H9 (cell line): Measurements from ENCODE around the gene CLEC16A. TPM values are rescaled to one million over a fixed set of nuclear protein-coding genes. Genes with fewer than 3 reads are reported as not detected.

Source experiments
- DNase-seq: peaks from one replicate; pipeline ENCODE4 v3.0.0-alpha.2; 2017
- H2AFZ ChIP-seq: one replicate; pipeline ENCODE4 v1.6.1; 2013; ENCODE audit warnings: mild to moderate bottlenecking, low read length, control low read depth, moderate library complexity
- H2AK5ac ChIP-seq: 2 replicates; pipeline ENCODE4 v1.6.1; 2013; ENCODE audit warnings: low read length, control low read depth, mixed read lengths; ENCODE audit not compliant: insufficient read length
- H2BK120ac ChIP-seq: one replicate; pipeline ENCODE4 v1.6.1; 2013; ENCODE audit warnings: low read depth, mild to moderate bottlenecking, low read length, control low read depth, inconsistent platforms; ENCODE audit not compliant: poor library complexity, severe bottlenecking
- H2BK12ac ChIP-seq: 2 replicates; pipeline ENCODE4 v1.6.1; 2013; ENCODE audit warnings: low read length, control low read depth, mixed read lengths, low read depth; ENCODE audit not compliant: insufficient read length
- H2BK15ac ChIP-seq: 2 replicates; pipeline ENCODE4 v1.6.1; 2013; ENCODE audit warnings: low read depth, low read length, control low read depth
- H2BK20ac ChIP-seq: one replicate; pipeline ENCODE4 v1.6.1; 2013; ENCODE audit warnings: low read depth, mild to moderate bottlenecking, low read length, control low read depth, inconsistent platforms; ENCODE audit not compliant: poor library complexity, severe bottlenecking
- H2BK5ac ChIP-seq: 2 replicates; pipeline ENCODE4 v1.6.1; 2013; ENCODE audit warnings: low read length, control low read depth, mixed read lengths; ENCODE audit not compliant: insufficient read length
- H3K14ac ChIP-seq: 2 replicates; pipeline ENCODE4 v1.6.1; 2013; ENCODE audit warnings: low read length, control low read depth; ENCODE audit not compliant: insufficient read depth
- H3K18ac ChIP-seq: 2 replicates; pipeline ENCODE4 v1.6.1; 2013; ENCODE audit warnings: low read depth, mild to moderate bottlenecking, mixed read lengths, low read length, control low read depth; ENCODE audit not compliant: insufficient read length
- H3K23ac ChIP-seq: 2 replicates; pipeline ENCODE4 v1.6.1; 2013; ENCODE audit warnings: low read length, control low read depth, mixed read lengths, low read depth; ENCODE audit not compliant: insufficient read length
- H3K23me2 ChIP-seq: 2 replicates; pipeline ENCODE4 v1.6.1; 2013; ENCODE audit warnings: low read depth, mild to moderate bottlenecking, mixed read lengths, low read length, control low read depth; ENCODE audit not compliant: insufficient read length, poor library complexity, severe bottlenecking
- H3K27ac ChIP-seq: 2 replicates; pipeline ENCODE4 v1.5.1; 2013; ENCODE audit warnings: low read length, control low read depth, mixed read lengths, low read depth; ENCODE audit not compliant: insufficient read length
- H3K27me3 ChIP-seq: 2 replicates; pipeline ENCODE4 v1.6.1; 2013; ENCODE audit warnings: low read length, control low read depth, inconsistent platforms; ENCODE audit not compliant: insufficient read depth
- H3K4ac ChIP-seq: 2 replicates; pipeline ENCODE4 v1.6.1; 2013; ENCODE audit warnings: low read depth, mild to moderate bottlenecking, control low read depth, inconsistent platforms, low read length, moderate library complexity
- H3K4me1 ChIP-seq: 2 replicates; pipeline ENCODE4 v1.6.1; 2013; ENCODE audit warnings: low read length, control low read depth, inconsistent platforms; ENCODE audit not compliant: insufficient read depth
- H3K4me2 ChIP-seq: 2 replicates; pipeline ENCODE4 v1.6.1; 2013; ENCODE audit warnings: low read length, control low read depth, mixed read lengths; ENCODE audit not compliant: insufficient read length, insufficient read depth
- H3K56ac ChIP-seq: 2 replicates; pipeline ENCODE4 v1.6.1; 2013; ENCODE audit warnings: low read depth, mild to moderate bottlenecking, mixed read lengths, low read length, control low read depth; ENCODE audit not compliant: insufficient read length
- H3K79me1 ChIP-seq: 2 replicates; pipeline ENCODE4 v1.6.1; 2013; ENCODE audit warnings: low read depth, mild to moderate bottlenecking, moderate library complexity, low read length, control low read depth, inconsistent platforms; ENCODE audit not compliant: insufficient read depth, poor library complexity, severe bottlenecking
- H3K79me2 ChIP-seq: 2 replicates; pipeline ENCODE4 v1.6.1; 2013; ENCODE audit warnings: low read length, control low read depth, inconsistent platforms; ENCODE audit not compliant: insufficient read depth
- H3K9ac ChIP-seq: 2 replicates; pipeline ENCODE4 v1.6.1; 2013; ENCODE audit warnings: low read length, control low read depth, mixed read lengths; ENCODE audit not compliant: insufficient read length; ENCODE audit errors: extremely low read depth
- H3K9me3 ChIP-seq: one replicate; pipeline ENCODE4 v1.6.1; 2013; ENCODE audit warnings: low read depth, low read length, inconsistent platforms; ENCODE audit not compliant: control insufficient read depth
- H3T11ph ChIP-seq: one replicate; pipeline ENCODE4 v1.6.1; 2013; ENCODE audit warnings: mild to moderate bottlenecking, low read length, control low read depth, inconsistent platforms
- H4K20me1 ChIP-seq: one replicate; pipeline ENCODE4 v1.6.1; 2013; ENCODE audit not compliant: control insufficient read depth, insufficient read length, insufficient read depth
- H4K5ac ChIP-seq: 2 replicates; pipeline ENCODE4 v1.6.1; 2013; ENCODE audit warnings: low read depth, mild to moderate bottlenecking, mixed read lengths, low read length, control low read depth; ENCODE audit not compliant: insufficient read length
- H4K8ac ChIP-seq: replicated peaks from 2 replicates; pipeline ENCODE4 v1.6.1; 2013; ENCODE audit warnings: low read length, control low read depth, mixed read lengths, low read depth; ENCODE audit not compliant: insufficient read length
- H4K91ac ChIP-seq: 2 replicates; pipeline ENCODE4 v1.6.1; 2013; ENCODE audit warnings: low read depth, mild to moderate bottlenecking, moderate library complexity, mixed read lengths, low read length, control low read depth; ENCODE audit not compliant: insufficient read length
- H3K27ac Mint-ChIP-seq, 3 experiments: 2 replicates in 2 of 3; 3 replicates in 1 of 3; pipeline ENCODE4 v1.8.0; 2020 to 2021; ENCODE audit warnings: mixed read lengths in 3 of 3, mild to moderate bottlenecking in 1 of 3, moderate library complexity in 1 of 3
- H3K27me3 Mint-ChIP-seq: 2 replicates; pipeline ENCODE4 v1.8.0; 2021; ENCODE audit warnings: low read depth, mild to moderate bottlenecking, moderate library complexity, mixed read lengths
- H3K36me3 Mint-ChIP-seq, 3 experiments: 2 replicates in 2 of 3; 3 replicates in 1 of 3; pipeline ENCODE4 v1.8.0; 2020 to 2021; ENCODE audit warnings: low read depth in 3 of 3, mixed read lengths in 3 of 3; ENCODE audit not compliant: insufficient read depth in 1 of 3
- H3K4me1 Mint-ChIP-seq, 2 experiments: 2 replicates each; pipeline ENCODE4 v1.8.0; 2020; ENCODE audit warnings: mixed read lengths in 2 of 2
- H3K4me3 Mint-ChIP-seq, 2 experiments: 2 replicates in 1 of 2; 3 replicates in 1 of 2; pipeline ENCODE4 v1.8.0; 2020 to 2021; ENCODE audit warnings: mild to moderate bottlenecking in 2 of 2, mixed read lengths in 2 of 2, moderate library complexity in 1 of 2
- H3K9me3 Mint-ChIP-seq, 2 experiments: 2 replicates in 1 of 2; 3 replicates in 1 of 2; pipeline ENCODE4 v1.8.0; 2020; ENCODE audit warnings: mild to moderate bottlenecking in 2 of 2, mixed read lengths in 2 of 2, moderate library complexity in 1 of 2
- CTCF ChIP-seq: fragments of 200-600 bp; sonication (generic); conservative IDR thresholded peaks from 3 replicates; pipeline ENCODE4 v1.8.0; 2021; ENCODE audit warnings: antibody characterized with exemption, mild to moderate bottlenecking
- WGBS: extraction: QIAGEN DNeasy Blood & Tissue Kit; methylation state at CpG from one replicate; pipeline ENCODE4 v1.1.7; 2013; ENCODE audit warnings: missing lambda C conversion rate, low lambda C conversion rate, mixed read lengths; ENCODE audit not compliant: insufficient read length; ENCODE audit errors: extremely low coverage; 5-methylcytosine and 5-hydroxymethylcytosine counted together
- total RNA-seq: library from RNA; stranded (reverse); gene quantifications from 2 replicates; pipeline ENCODE4 v1.2.1, GENCODE V29; 2021

Gene CLEC16A
- total RNA-seq, 1 experiment from 2014 or later: 15.2 TPM

- peaks cover 5 to 7% of the 10 kb centered on the region in 2 experiments for H3K4me1 Mint-ChIP-seq
Measured at GRCh38 chr16:11006656-11007055, 62.3 kb downstream of the CLEC16A start.

More at GRCh38 chr16:11006656-11007055, 62.3 kb downstream of the CLEC16A start:
- H3K27me3 Mint-ChIP-seq: no peaks in the 10 kb centered on the region
- Histone ChIP-seq H2AFZ (no peak overlapping the region), H4K20me1 (no peaks in the 10 kb centered on the region), H2BK5ac (no peak overlapping the region), H3K23ac (no peak overlapping the region), H3T11ph (no peak overlapping the region), H4K8ac (no peak overlapping the region), H4K91ac (no peak overlapping the region), H3K56ac (no peak overlapping the region), H2BK12ac (no peak overlapping the region), H2BK20ac (no peak overlapping the region), H4K5ac (no peak overlapping the region), H3K27me3 (no peaks in the 10 kb centered on the region), H3K9me3 (no peaks in the 10 kb centered on the region), H3K4me1 (no peaks in the 10 kb centered on the region), H3K18ac (no peak overlapping the region), H3K9ac (no peak overlapping the region), H3K79me1 (no peaks in the 10 kb centered on the region), H3K4ac (no peak overlapping the region), H3K79me2 (no peaks in the 10 kb centered on the region), H3K23me2 (no peaks in the 10 kb centered on the region), H2BK15ac (no peak overlapping the region), H3K27ac (no peak overlapping the region), H2AK5ac (no peak overlapping the region), H2BK120ac (no peak overlapping the region), H3K14ac (no peak overlapping the region), H3K4me2 (no peak overlapping the region)
- H3K36me3 Mint-ChIP-seq: peaks cover 2 to 10% (median 10%) of the 10 kb centered on the region in 3 experiments; a peak in 3 of 7 replicates
- H3K4me3 Mint-ChIP-seq: no peak overlapping the region
- no peak overlapping the region for H3K27ac Mint-ChIP-seq
- WGBS: no CpG with 5 or more reads among the region's 2 CpGs
- DNase-seq: no peak
- no peak for TF ChIP-seq CTCF
- H3K9me3 Mint-ChIP-seq: peaks cover 0 to 2% of the 10 kb centered on the region in 2 experiments; a peak in 2 of 5 replicates
